Neuron (in vitro differentiated cells): Measurements from ENCODE around the gene ENPP1.
"Not testable (repeated sequence)": the region's sequence is repeated elsewhere in the genome, so short reads cannot be mapped to it uniquely, and the experiment has no call there.

Experiments used
- H2AFZ ChIP-seq: one replicate; pipeline ENCODE4 v1.6.1; 2013; ENCODE audit warnings: low read depth, mild to moderate bottlenecking, inconsistent platforms, low read length, moderate library complexity
- H3K27me3 ChIP-seq: one replicate; pipeline ENCODE4 v1.6.1; 2013; ENCODE audit warnings: low read length; ENCODE audit not compliant: insufficient read depth
- H3K36me3 ChIP-seq: one replicate; pipeline ENCODE4 v1.6.1; 2013; ENCODE audit warnings: low read length; ENCODE audit not compliant: insufficient read depth
- H3K4me1 ChIP-seq: one replicate; pipeline ENCODE4 v1.6.1; 2013; ENCODE audit warnings: low read length; ENCODE audit not compliant: insufficient read depth
- H3K4me3 ChIP-seq: 2 replicates; pipeline ENCODE4 v1.5.1; 2013; ENCODE audit warnings: mild to moderate bottlenecking, low read length, moderate library complexity
- H3K9me3 ChIP-seq: one replicate; pipeline ENCODE4 v1.6.1; 2013; ENCODE audit warnings: low read length

The ENPP1 gene

GRCh38 chr6:131876545-131876944 lies 68.7 kb downstream of the ENPP1 start:
- Histone ChIP-seq H3K4me3 (no peak overlapping the region), H3K36me3 (no peaks in the 10 kb centered on the region), H3K27me3 (no peaks in the 10 kb centered on the region), H3K4me1 (no peaks in the 10 kb centered on the region), H2AFZ (no peak overlapping the region), H3K9me3 (no peaks in the 10 kb centered on the region)

GRCh38 chr6:131877999-131878789 lies 70.4 kb downstream of the ENPP1 start:
- H3K9me3 ChIP-seq: no peaks in the 10 kb centered on the region
- no peaks in the 10 kb centered on the region for H3K4me1 ChIP-seq
- H3K4me3 ChIP-seq: no peak overlapping the region
- no peaks in the 10 kb centered on the region for H3K27me3 ChIP-seq
- H2AFZ ChIP-seq: no peak overlapping the region
- H3K36me3 ChIP-seq: no peaks in the 10 kb centered on the region

GRCh38 chr6:131883016-131883415 lies 75.2 kb downstream of the ENPP1 start:
- Histone ChIP-seq H3K27me3 (no peaks in the 10 kb centered on the region), H2AFZ (no peak overlapping the region), H3K9me3 (no peaks in the 10 kb centered on the region), H3K4me1 (no peaks in the 10 kb centered on the region), H3K36me3 (no peaks in the 10 kb centered on the region), H3K4me3 (no peak overlapping the region)

- H3K36me3 ChIP-seq: no peaks in the 10 kb centered on the region
- no peak overlapping the region for H3K4me3 ChIP-seq
- peaks cover 2% of the 10 kb centered on the region for H3K9me3 ChIP-seq
- H3K27me3 ChIP-seq: no peaks in the 10 kb centered on the region
- H2AFZ ChIP-seq: no peak overlapping the region
- no peaks in the 10 kb centered on the region for H3K4me1 ChIP-seq
Measured at GRCh38 chr6:131885237-131885636, 77.4 kb downstream of the ENPP1 start.

- H3K4me1 ChIP-seq: no peaks in the 10 kb centered on the region
- H3K4me3 ChIP-seq: no peak overlapping the region
- H3K36me3 ChIP-seq: no peaks in the 10 kb centered on the region
- H3K9me3 ChIP-seq: peaks cover 2% of the 10 kb centered on the region
- H3K27me3 ChIP-seq: no peaks in the 10 kb centered on the region
- H2AFZ ChIP-seq: no peak overlapping the region
Measured at GRCh38 chr6:131886517-131886916, 78.7 kb downstream of the ENPP1 start.

GRCh38 chr6:131890091-131890490 lies 82.3 kb downstream of the ENPP1 start:
- no peak overlapping the region for H3K4me3 ChIP-seq
- no peaks in the 10 kb centered on the region for H3K36me3 ChIP-seq
- peaks cover 2% of the 10 kb centered on the region for H3K9me3 ChIP-seq
- H3K27me3 ChIP-seq: no peaks in the 10 kb centered on the region
- no peaks in the 10 kb centered on the region for H3K4me1 ChIP-seq
- no peak overlapping the region for H2AFZ ChIP-seq

- no peaks in the 10 kb centered on the region for H3K27me3 ChIP-seq
- no peak overlapping the region for H2AFZ ChIP-seq
- H3K36me3 ChIP-seq: no peaks in the 10 kb centered on the region
- H3K4me1 ChIP-seq: no peaks in the 10 kb centered on the region
- peaks cover 3% of the 10 kb centered on the region for H3K9me3 ChIP-seq
- no peak overlapping the region for H3K4me3 ChIP-seq
Measured at GRCh38 chr6:131893198-131893597, 85.4 kb downstream of the ENPP1 start.

GRCh38 chr6:131894493-131895424 lies 86.9 kb downstream of the ENPP1 start:
- no peaks in the 10 kb centered on the region for H3K27me3 ChIP-seq
- H3K9me3 ChIP-seq: peaks cover 2% of the 10 kb centered on the region
- H3K36me3 ChIP-seq: no peaks in the 10 kb centered on the region
- no peak overlapping the region for H2AFZ ChIP-seq
- no peak overlapping the region for H3K4me3 ChIP-seq
- H3K4me1 ChIP-seq: no peaks in the 10 kb centered on the region

- no peak overlapping the region for H2AFZ ChIP-seq
- peaks cover 2% of the 10 kb centered on the region for H3K9me3 ChIP-seq
- H3K36me3 ChIP-seq: no peaks in the 10 kb centered on the region
- H3K27me3 ChIP-seq: peaks cover 2% of the 10 kb centered on the region
- H3K4me3 ChIP-seq: no peak overlapping the region
- no peaks in the 10 kb centered on the region for H3K4me1 ChIP-seq
Measured at GRCh38 chr6:131897050-131897435, 89.2 kb downstream of the ENPP1 start.

GRCh38 chr6:131897621-131898020 lies 89.8 kb downstream of the ENPP1 start:
- H3K4me3 ChIP-seq: no peak overlapping the region
- peaks cover 2% of the 10 kb centered on the region for H3K9me3 ChIP-seq
- H2AFZ ChIP-seq: no peak overlapping the region
- peaks cover 2% of the 10 kb centered on the region for H3K27me3 ChIP-seq
- no peaks in the 10 kb centered on the region for H3K36me3 ChIP-seq
- no peaks in the 10 kb centered on the region for H3K4me1 ChIP-seq

- no peaks in the 10 kb centered on the region for H3K36me3 ChIP-seq
- peaks cover 2% of the 10 kb centered on the region for H3K27me3 ChIP-seq
- H3K4me3 ChIP-seq: no peak overlapping the region
- no peak overlapping the region for H2AFZ ChIP-seq
- no peaks in the 10 kb centered on the region for H3K4me1 ChIP-seq
- peaks cover 2% of the 10 kb centered on the region for H3K9me3 ChIP-seq
Measured at GRCh38 chr6:131898718-131899117, 90.9 kb downstream of the ENPP1 start.

- H2AFZ ChIP-seq: no peak overlapping the region
- H3K27me3 ChIP-seq: peaks cover 2% of the 10 kb centered on the region
- peaks cover 2% of the 10 kb centered on the region for H3K9me3 ChIP-seq
- no peak overlapping the region for H3K4me3 ChIP-seq
- no peaks in the 10 kb centered on the region for H3K4me1 ChIP-seq
- H3K36me3 ChIP-seq: no peaks in the 10 kb centered on the region
Measured at GRCh38 chr6:131900231-131900630, 92.4 kb downstream of the ENPP1 start.

GRCh38 chr6:131901326-131901873 lies 93.6 kb downstream of the ENPP1 start:
- not testable (repeated sequence) for H3K4me1 ChIP-seq, H3K9me3 ChIP-seq, H3K36me3 ChIP-seq, H3K4me3 ChIP-seq, H3K27me3 ChIP-seq, H2AFZ ChIP-seq
